Coronary artery (tissue), 2 donors: Measurements from ENCODE around the gene RCSD1.

Experiments used
- DNase-seq: peaks from one replicate; pipeline ENCODE4 v3.0.0-alpha.2; 2017; ENCODE audit warnings: low spot score
- H3K27ac ChIP-seq, 2 donors: fragments of 200-600 bp; sonication (generic); one replicate each; pipeline ENCODE4 v1.5.1; 2016 to 2019
- H3K4me3 ChIP-seq: fragments of 200-600 bp; sonication (generic); 2 replicates; pipeline ENCODE4 v1.5.1; 2016; ENCODE audit warnings: mild to moderate bottlenecking, moderate library complexity
- TF ChIP-seq, protein P1 (sequence below): fragments of 200-600 bp; sonication (generic); IDR thresholded peaks from one replicate; pipeline ENCODE4 v1.5.1; 2019; ENCODE audit warnings: antibody characterized with exemption

RCSD1 gene

DNA sequence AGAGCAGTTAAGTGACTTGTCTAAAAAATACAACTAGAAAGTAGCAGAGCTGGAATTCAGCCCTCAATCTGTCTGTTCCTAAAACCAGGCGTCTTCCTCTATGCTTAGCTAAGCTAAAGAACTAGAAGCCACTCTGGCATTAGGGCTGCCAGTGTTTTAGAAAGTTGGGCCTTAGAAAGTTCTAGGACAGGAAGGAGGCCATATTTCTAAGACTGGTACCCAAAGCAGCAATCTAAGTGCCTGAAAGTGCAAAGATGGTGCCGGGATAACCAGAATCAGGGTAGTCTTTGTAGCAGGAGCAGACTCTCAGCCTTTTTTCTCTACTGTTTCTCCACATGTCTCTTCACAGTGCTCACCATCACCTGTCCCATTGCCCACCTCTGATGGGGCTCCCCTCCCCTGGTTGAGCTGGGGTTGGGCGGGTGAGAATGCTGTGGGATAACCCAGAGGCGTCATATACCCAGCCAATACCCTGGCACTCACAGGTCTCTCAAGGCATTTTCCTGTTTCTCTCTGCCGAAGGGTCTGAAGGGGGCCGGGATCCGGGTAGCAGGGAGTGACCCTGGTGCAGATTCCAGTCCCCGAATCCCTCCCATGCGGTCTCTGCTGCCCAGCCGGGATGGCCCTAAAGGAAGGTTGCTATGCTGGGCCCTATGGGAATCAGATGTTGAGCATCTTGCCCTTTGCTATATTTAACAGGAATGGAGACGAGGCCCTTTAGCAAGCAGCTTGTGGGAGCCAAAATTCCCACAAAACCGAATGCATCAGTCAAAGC is 1.1 kb upstream of the RCSD1 start:
- no peak for DNase-seq
- peak overlapping the region; percentile 82 to 97 for H3K27ac ChIP-seq
- TF ChIP-seq, protein P1, sequence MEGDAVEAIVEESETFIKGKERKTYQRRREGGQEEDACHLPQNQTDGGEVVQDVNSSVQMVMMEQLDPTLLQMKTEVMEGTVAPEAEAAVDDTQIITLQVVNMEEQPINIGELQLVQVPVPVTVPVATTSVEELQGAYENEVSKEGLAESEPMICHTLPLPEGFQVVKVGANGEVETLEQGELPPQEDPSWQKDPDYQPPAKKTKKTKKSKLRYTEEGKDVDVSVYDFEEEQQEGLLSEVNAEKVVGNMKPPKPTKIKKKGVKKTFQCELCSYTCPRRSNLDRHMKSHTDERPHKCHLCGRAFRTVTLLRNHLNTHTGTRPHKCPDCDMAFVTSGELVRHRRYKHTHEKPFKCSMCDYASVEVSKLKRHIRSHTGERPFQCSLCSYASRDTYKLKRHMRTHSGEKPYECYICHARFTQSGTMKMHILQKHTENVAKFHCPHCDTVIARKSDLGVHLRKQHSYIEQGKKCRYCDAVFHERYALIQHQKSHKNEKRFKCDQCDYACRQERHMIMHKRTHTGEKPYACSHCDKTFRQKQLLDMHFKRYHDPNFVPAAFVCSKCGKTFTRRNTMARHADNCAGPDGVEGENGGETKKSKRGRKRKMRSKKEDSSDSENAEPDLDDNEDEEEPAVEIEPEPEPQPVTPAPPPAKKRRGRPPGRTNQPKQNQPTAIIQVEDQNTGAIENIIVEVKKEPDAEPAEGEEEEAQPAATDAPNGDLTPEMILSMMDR, result no peak
- H3K4me3 ChIP-seq, result peak overlapping the region; percentile 97

DNA sequence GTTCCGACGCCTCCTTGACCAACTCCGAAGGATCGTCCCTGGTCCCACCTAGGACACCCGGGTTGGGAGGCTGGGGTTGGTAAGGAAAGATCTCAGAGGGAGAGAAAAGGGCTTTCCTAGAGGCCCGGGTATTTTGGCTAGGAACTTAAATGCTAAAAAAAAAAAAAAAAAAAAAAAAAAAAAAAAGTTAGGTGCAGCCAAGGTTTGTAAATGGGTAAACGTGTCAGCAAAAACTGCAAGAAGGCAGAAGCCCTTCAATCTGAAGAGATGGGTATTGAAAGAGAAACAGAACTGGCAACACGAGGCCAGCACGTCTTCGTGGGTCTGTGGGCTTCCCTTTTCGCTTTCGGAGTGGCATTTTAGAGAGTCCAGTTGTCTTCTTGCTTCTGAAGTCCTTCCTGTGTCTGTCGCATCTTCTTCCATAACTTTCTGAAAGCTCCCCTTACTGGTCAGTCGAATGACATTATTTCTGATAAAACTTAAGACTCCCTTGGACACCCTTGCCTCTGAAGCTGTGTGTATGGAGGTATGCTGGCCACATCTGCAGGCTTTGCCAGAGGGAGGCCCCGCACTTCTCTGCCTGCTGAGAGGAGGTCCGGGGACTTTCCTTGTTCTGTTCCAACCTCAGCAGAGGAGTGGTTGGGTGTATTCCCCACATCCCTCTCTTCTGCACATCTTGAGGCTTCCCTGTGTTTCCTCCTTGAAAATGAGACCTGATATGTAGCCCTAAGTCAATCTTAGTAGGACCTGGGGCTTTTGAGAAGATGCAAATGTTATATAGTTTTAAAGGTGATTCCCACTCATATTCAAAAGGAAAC is 745 bp downstream of the RCSD1 start:
- no peak for DNase-seq
- H3K27ac ChIP-seq, result peak overlapping the region; percentile 82 to 97
- H3K4me3 ChIP-seq, result peak overlapping the region; percentile 97
- TF ChIP-seq, protein P1, result no peak

DNA sequence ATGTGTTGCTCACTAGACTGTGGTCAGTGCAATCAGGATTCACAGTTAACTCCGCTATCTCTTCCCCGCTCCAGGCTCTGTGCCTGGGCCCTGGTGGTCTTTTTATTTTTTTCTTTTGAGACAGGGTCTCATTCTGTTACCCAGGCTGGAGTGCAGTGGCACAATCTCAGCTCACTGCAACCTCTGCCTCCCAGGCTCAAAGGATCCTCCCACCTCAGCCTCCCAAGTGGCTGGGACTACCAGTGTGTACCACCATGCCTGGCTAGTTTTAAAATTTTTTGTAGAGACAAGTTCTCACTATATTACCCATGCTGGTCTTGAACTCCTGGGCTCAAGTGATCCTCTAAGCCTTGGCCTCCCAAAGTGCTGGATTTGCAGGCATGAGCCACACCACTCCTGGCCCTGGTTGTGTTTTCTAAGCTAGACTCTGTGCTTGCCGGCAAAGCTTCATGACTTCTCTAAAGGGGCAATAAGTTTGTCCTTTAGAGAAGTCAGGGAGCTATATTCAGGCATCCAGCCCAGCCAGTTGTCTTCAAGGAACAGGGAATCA is 1.4 kb downstream of the RCSD1 start:
- H3K27ac ChIP-seq, result peak overlapping the region; percentile 82 to 97
- peak overlapping the region; percentile 97 for H3K4me3 ChIP-seq
- TF ChIP-seq, protein P1, result no peak
- DNase-seq, result no peak

DNA sequence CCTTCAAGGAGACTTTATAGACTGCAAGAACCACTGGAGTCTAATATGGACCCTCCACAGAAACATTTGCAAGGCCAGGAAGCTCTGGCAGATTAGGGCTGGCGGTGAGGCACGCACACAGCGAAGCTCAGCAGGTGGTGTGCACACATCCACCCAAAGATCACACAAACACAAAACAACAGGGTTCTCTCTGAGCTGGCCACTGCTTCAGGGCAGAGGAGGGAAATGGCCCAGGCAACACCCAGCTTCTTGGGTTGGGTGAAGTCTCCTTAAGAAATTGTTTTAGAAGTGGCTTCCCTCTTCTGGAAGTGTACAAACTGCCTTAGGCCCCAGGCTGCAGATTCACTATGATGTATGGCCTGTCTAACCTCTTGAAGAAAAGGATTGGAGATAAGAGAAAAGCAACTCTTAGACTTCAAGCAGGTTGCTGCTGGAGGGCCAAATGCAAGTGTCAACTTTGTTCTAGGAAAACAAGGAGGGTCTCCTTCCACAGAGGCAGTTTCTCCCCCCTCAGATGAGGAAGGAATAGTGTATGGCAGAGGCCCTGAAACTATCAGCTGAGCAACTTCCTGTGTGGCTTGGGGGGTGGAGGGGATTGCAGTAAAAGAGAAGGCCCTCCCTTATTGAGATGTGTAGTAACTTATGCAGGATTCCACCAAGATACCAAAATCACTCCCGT is 2.0 kb downstream of the RCSD1 start:
- Histone ChIP-seq H3K27ac (peak overlapping the region; percentile 82 to 97), H3K4me3 (peak overlapping the region; percentile 97)
- no peak for DNase-seq
- TF ChIP-seq, protein P1, result no peak

DNA sequence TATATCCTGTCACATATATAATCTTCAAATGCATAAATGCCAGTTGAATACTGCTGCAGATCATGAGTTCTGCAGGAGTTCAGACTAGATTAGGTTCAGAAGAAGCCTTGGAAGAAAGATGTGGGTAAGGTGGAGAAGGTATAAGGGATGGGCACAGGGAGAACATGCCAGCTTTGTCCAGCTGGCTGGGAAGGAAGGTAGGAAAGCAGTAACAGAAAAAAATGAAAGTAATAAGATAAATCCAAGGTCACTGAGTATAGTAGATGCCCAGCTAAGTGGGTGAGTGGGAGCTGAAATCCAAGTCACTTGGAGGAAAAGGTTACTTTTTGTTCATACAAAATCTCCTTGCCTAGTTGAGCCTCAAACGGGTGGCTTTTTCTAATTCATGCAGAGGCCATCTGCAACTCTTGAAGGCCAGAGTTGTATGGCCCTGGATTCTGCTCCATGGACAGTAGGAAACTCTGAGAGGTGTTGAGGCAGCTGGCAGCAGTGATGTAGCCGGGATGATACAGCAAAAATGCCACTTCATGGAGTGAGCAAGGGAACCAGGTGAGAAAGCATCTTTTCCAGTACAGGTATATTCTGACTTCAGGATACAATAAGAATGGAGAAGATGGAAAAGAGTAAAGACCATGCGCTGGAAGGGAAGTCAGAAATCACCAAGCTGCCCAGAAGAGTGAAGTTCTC is 3.4 kb downstream of the RCSD1 start:
- DNase-seq, result no peak
- Histone ChIP-seq H3K4me3 (peak overlapping the region; percentile 24), H3K27ac (peak overlapping the region; percentile 82 to 97)
- TF ChIP-seq, protein P1, result no peak

DNA sequence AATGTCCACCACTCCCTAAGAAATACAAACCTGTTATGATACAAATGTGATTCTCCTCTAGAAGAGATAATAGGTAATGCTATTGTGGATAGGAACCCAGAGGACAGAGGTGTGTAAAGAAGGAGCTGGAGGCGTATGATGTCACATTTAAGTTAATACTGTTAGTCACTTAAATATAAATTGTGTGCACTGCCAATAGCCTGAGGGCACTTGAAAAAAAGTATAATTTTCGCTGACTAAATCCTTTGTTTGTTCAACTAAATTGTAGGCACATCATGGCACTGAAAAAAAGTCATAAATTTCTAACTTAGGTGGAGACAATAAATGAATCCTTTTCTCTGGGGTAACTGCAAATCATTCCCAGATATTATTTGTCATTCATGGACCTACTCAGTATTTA is 4.4 kb downstream of the RCSD1 start:
- Histone ChIP-seq H3K4me3 (no peak overlapping the region), H3K27ac (peak overlapping the region; percentile 83 to 97)
- TF ChIP-seq, protein P1, result no peak
- DNase-seq, result no peak
